ENCODE measurements around the gene SETBP1.
A peak's percentile ranks its signal among the peaks of the same experiment; 100 is the strongest.

Gene SETBP1

GRCh38 chr18:45090526-45091140, 409.9 kb downstream of the SETBP1 start:
- no peak for DNase-seq (ENCODE audit: low read depth, low spot score)
- H3K4me3 ChIP-seq (ENCODE audit: low read length): no peak overlapping the region

DNA sequence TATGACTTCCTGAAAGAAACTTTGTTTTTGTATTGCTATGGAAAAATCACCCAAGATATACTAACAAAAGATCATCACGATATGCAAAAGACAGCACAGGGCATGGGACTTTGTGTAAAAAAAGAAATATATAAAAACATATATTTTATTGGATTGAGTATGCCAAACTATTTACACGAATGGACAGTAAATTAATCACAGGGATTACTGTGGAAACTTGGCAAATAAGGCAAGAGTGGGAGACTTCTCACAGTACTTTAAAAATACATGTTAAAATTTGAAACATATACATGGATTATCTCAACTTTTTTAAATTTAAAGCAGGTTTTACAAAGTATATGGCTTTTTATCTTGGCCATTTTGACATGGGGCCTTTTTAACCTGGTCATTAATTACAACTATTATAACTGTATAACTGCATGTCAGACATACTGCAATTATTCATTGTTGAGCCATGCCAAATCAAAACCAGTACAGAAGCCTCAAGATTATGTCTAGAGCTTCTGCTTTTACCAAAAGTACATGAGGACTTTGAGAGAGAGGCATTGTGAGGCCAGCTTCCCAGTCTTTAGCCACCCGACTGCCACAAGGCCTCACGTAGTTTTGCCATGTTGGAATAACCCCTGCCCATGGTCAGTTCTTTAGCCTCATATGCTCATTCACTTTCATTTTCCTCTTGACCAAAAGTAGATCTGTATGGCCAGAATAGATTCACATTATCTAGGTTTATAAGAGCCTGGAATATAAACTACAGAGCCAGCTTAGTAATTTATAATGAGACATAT, 419.8 kb downstream of the SETBP1 start:
- DNase-seq (ENCODE audit: low read depth, low spot score): no peak

DNA sequence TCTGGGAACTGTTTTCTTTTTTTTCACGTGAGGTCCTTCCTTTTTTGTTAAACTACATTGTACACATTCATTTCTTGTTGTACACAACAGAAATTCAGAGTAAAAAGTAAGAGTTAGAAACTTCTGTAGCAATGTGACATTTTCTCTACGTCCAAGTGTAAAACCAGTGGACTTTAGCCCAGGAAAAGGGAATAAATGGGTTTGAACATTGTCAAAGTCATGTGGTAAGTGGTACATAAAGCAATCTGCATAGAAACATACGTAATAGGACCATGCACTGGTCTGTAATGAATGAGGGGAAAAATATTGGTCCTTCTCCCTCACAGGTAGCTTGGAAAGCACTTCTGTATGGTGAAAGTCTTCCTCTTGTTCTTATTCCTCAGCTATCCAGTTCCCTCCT, 421.4 kb downstream of the SETBP1 start:
- no peak overlapping the region for H3K4me3 ChIP-seq (ENCODE audit: low read length)
- DNase-seq (ENCODE audit: low read depth, low spot score): no peak

More for the DNA sequence above, 419.8 kb downstream of the SETBP1 start:
- no peak overlapping the region for H3K4me3 ChIP-seq (ENCODE audit: low read length)

DNA sequence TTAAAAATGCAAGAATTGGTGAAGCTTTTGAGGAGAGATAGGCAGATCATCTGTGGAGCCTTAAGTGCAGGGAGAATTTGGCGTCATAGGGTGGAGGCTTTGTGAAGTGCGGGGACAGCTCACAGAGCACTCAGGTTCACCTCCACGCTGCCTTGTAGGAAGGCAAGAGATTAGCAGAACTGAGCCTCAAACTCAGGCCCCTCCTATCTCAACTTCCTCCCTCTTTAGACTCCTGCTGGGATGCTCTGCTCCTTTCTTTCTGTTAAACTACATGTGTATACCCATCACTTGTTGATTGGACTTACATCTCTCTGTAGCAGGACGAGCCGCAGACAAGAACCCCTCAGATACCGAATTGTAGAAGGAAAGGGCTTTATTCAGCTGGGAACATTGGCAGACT, 422.2 kb downstream of the SETBP1 start:
- no peak for DNase-seq (ENCODE audit: low read depth, low spot score)
- no peak overlapping the region for H3K4me3 ChIP-seq (ENCODE audit: low read length)

DNA sequence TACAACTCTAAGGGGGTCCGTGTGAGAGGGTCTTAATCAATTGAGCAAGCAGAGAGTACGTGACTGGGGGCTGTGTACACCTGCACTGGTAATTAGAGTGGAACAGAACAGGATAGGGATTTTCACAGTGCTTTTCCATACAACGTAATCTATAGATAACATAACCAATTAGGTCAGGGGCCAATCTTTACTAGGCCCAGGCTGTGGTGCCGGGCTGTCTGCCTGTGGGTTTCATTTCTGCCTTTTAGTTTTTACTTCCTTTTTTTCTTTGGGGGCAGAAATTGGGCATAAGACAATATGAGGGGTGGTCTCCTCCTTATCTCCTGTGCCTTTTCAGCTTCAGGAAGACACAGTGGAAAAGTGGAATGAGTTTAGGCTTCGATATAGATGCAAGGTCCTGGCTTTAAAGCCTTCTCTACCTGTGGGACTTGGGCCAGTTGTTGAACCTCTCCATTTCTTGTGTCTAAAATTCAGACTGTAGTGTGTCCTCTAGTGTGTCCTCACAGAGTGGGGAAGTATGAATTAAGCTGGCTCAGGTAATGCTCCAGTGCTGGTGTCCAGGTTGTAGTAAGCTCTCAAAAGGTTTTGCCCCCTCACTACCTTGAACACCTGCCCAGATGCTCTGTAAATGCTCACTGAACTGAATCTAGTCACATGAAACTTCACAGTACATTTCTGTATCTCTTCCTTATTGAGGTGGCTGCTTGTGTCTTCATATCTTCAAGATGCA, 422.8 kb downstream of the SETBP1 start:
- no peak for DNase-seq (ENCODE audit: low read depth, low spot score)
- H3K4me3 ChIP-seq (ENCODE audit: low read length): no peak overlapping the region

- H3K4me3 ChIP-seq (ENCODE audit: low read length): no peak overlapping the region
- DNase-seq (ENCODE audit: low read depth, low spot score): no peak
Measured at GRCh38 chr18:45104049-45104395, 423.3 kb downstream of the SETBP1 start.

DNA sequence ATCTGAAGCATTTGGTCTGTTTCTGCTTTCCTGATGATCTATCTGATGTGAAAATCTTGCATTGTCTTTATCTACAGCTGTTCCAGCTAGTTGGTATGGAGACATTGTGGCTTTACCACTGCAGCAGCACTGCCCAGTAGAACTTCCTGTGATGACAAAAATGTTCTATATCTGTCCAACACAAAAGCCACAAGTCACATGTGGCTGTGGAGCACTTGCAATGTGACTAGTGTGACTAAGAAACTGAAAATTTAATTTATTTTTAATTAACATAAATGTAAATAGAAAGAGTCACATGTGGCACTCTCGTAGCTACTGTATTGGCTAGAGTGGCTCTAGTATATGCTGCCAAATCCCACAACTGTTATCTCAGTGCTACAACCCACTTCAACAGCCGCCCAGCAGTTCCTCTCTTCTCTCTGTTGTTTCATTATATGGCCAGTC, 425.7 kb downstream of the SETBP1 start:
- no peak overlapping the region for H3K4me3 ChIP-seq (ENCODE audit: low read length)

DNA sequence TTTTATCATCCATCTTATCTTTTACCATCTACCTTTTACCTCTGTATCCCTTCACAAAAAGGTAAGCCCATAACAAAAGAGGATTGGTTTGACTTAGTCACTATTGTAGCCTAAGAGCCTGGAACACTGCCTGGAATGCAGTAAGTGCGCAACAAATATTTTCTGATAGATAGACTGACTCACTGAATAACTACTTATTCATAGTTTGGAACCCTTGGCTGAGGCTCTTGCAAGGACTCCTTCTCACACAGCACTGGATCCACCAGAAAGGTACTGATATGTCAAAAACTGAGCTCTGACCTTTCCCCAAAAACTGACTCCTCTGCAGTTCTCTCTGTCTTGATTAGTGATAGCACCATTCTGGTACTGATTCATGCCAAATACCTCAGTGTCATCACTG, 426.7 kb downstream of the SETBP1 start:
- no peak overlapping the region for H3K4me3 ChIP-seq (ENCODE audit: low read length)
- DNase-seq (ENCODE audit: low read depth, low spot score): no peak

More for the DNA sequence above, 425.7 kb downstream of the SETBP1 start:
- peak; percentile 76 for DNase-seq (ENCODE audit: low read depth, low spot score)

- DNase-seq (ENCODE audit: low read depth, low spot score): no peak
- no peak overlapping the region for H3K4me3 ChIP-seq (ENCODE audit: low read length)
Measured at GRCh38 chr18:45108754-45109153, 428.1 kb downstream of the SETBP1 start.

- no peak overlapping the region for H3K4me3 ChIP-seq (ENCODE audit: low read length)
- DNase-seq (ENCODE audit: low read depth, low spot score): no peak
Measured at GRCh38 chr18:45109271-45109670, 428.6 kb downstream of the SETBP1 start.

GRCh38 chr18:45109706-45110105, 429.0 kb downstream of the SETBP1 start:
- H3K4me3 ChIP-seq (ENCODE audit: low read length): no peak overlapping the region

GRCh38 chr18:45110577-45111501, 430.2 kb downstream of the SETBP1 start:
- H3K4me3 ChIP-seq (ENCODE audit: low read length): no peak overlapping the region
- DNase-seq (ENCODE audit: low read depth, low spot score): no peak

More at GRCh38 chr18:45109706-45110105, 429.0 kb downstream of the SETBP1 start:
- DNase-seq (ENCODE audit: low read depth, low spot score): no peak

DNA sequence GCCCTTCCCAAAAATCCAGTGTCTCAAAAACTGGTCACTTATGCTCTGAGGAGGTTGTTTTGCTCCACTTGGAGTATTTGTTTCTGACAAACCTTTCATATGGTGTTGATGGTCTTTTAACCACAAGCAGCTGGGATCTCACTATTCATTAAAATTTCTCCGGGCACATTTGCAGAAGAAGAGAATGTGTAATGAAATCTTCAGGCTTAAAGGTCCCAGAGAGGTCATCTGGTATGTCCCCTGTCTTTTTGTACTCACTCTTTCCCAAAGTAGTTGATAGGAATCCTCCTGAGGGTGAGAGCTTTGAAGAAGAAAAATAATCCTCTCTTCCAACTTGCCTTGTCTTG, 430.8 kb downstream of the SETBP1 start:
- DNase-seq (ENCODE audit: low read depth, low spot score): no peak
- no peak overlapping the region for H3K4me3 ChIP-seq (ENCODE audit: low read length)

DNA sequence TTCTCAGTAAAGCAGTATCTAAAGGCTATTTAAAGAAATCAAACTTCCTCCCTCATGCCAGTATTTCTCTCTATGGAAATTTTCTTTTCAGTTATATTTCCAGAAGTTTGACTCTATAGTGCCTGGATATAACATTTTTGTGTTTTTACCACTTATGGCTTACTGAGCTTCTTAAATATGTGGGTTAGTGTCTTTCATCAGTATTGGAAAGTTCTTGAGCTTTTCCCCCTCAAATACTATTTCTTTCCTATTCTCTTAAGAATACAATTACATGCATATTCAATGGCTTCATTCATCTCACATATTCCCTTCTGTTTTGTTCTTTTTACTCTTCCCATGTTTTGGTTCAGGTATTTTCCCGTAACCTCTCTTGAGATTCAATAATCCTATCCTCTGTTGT, 432.0 kb downstream of the SETBP1 start:
- H3K4me3 ChIP-seq (ENCODE audit: low read length): no peak overlapping the region
- DNase-seq (ENCODE audit: low read depth, low spot score): no peak

- no peak overlapping the region for H3K4me3 ChIP-seq (ENCODE audit: low read length)
- no peak for DNase-seq (ENCODE audit: low read depth, low spot score)
Measured at GRCh38 chr18:45116116-45116515, 435.4 kb downstream of the SETBP1 start.

Measured in Jurkat, Clone E6-1 (cell line).